ENCODE data around the gene IGLL5.
A peak's percentile ranks its signal among the peaks of the same experiment; 100 is the strongest.

Gene IGLL5

DNA sequence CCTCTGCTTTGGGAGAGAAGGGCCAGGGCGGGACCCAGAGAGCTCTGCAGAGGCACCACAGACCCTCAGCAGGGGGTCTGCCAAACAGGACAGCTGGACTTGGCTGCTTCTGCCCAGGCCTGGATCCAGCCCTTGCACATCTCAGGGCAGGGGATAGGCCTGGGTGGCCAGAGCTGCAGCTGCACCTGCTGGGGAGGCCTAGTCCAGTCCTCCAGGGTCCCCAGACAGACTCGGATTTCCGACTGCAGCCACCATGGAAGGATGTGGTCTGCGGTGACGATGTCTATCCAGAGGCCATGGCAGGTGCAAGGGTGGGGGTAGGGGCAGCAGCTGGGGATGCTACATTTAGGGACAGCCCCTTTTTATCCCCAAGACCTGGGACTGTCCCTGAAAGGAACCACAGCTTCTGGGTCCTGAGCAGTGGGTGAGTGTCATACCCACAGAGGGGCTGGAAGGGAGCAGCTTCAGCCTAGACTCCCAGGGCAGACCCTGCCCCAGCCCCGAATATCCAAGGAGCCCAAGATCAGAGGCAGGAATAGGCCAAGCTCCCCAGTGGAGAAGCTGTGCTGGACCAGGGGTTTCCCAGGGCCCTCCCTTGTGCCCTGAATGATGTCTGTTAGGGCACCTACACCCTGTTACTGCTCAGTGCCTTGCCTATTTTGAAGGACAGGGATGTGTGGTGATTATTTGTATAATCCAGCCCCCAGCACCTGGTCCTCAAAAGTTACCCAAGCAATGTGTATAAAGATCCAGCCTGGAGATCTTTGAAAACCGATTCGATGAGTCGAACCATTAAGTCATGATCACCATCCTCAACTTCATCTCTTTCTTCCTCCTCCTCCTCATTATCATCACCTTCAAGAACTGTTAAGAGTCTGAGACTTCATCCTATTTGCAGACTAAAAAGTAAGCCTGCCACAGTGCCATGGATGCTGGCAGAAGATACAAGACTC, 2.5 kb upstream of the IGLL5 start:
- H3K4me1 Mint-ChIP-seq = peaks cover 73 to 93% of the 10 kb centered on the region in 2 donors
- no peaks in the 10 kb centered on the region for H3K9me3 Mint-ChIP-seq
- ATAC-seq (replicated peaks) (peak; percentile 80 to 86), DNase-seq (peak; percentile 87)
- H3K27me3 Mint-ChIP-seq = peaks cover 0 to 8% of the 10 kb centered on the region in 2 donors
- peak overlapping the region; percentile 75 for H3K27ac Mint-ChIP-seq
- peak overlapping the region in 1 of 2 donors; percentile 49 for H3K4me3 Mint-ChIP-seq
- peaks cover 0 to 7% of the 10 kb centered on the region in 2 donors for H3K36me3 Mint-ChIP-seq

DNA sequence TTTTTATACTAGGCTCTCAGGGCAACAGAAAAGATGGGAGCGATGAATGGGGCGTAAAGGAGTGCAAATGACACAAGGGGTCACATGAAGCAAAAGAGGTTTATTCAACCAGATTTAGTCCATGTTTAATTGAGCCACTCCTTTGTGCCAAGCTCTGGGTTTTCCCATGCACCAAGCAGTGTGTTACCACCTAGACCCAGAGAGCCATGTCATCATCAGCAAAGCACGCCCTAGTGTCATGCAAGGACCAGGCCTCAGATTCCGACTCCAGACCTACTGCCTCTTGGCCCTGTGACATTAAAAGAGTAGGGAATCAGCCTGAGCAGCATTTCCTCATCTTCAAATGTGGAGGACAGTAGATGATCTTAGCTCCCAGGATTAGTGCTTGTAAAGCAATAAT, 1.1 kb upstream of the IGLL5 start:
- ATAC-seq (replicated peaks) (no peak), DNase-seq (no peak)
- Mint-ChIP-seq H3K36me3 (peaks cover 0 to 7% of the 10 kb centered on the region in 2 donors), H3K27ac (no peak overlapping the region), H3K4me1 (peaks cover 71 to 85% of the 10 kb centered on the region in 2 donors), H3K4me3 (no peak overlapping the region), H3K9me3 (no peaks in the 10 kb centered on the region), H3K27me3 (peaks cover 0 to 8% of the 10 kb centered on the region in 2 donors)

DNA sequence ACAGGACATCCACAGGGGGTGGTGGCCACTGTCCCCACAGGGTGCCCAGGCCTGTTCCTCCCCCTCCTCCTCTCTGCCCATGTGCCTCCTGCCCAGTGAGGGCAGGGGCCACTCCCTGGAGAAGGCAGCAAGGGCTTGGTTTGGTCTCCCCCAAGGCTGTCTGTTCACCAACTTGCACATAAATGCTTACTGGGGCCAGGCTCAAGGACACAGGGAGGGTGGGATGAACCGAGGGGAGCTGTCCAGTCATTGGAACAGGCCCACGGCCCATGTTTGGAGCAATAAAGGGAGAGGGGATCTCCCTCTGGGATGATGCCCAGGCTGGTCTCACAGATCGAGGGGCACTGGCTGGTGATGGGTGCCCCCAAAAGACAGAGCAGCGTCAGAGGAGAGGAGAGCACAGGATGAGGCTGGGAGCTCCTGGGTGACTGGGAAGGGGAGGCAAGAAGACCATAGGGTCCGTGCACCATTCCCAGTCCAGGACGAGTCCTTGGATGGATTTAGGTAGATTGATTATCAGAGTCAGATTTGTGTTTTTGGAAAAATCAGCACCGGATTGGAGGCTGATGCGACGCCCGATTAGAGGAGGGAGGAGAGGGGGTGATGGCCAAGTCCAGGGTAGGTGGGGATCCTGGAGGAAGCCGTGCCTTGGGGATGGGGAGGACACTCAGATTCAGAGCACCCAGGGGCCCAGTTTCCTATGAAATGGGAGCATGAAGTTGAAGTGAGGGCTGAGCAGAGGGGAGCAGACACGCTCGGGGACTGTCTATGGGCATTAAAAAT, 1.1 kb downstream of the IGLL5 start:
- Mint-ChIP-seq H3K9me3 (no peaks in the 10 kb centered on the region), H3K4me3 (peak overlapping the region; percentile 79 to 82), H3K27ac (peak overlapping the region; percentile 79), H3K27me3 (peaks cover 0 to 8% of the 10 kb centered on the region in 2 donors), H3K36me3 (peaks cover 0 to 7% of the 10 kb centered on the region in 2 donors), H3K4me1 (peaks cover 65 to 79% of the 10 kb centered on the region in 2 donors)
- no peak for ATAC-seq (replicated peaks)
- no peak for DNase-seq

DNA sequence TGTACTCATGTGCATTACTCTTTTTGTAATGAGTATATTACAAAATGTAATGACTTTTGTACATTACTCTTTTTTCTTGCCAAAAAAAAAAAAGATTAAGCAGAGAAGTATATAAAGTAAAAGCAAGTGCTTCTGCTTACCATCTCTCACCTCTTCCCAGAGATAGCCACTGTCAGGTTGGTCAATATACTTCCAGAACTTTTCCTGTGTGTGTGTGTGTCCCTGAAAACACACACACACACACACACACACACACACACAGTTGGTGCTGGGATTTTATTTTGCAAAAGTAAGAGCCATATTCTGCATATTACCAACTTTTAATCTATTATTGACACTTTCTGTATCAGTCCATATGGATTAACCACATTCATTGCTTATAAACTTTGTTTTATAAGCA, 2.5 kb downstream of the IGLL5 start:
- peaks cover 67 to 79% of the 10 kb centered on the region in 2 donors for H3K4me1 Mint-ChIP-seq
- H3K9me3 Mint-ChIP-seq = no peaks in the 10 kb centered on the region
- ATAC-seq (replicated peaks) (no peak), DNase-seq (no peak)
- H3K36me3 Mint-ChIP-seq = peaks cover 0 to 12% of the 10 kb centered on the region in 2 donors
- H3K27me3 Mint-ChIP-seq = peaks cover 0 to 8% of the 10 kb centered on the region in 2 donors
- peak overlapping the region; percentile 33 for H3K4me3 Mint-ChIP-seq
- no peak overlapping the region for H3K27ac Mint-ChIP-seq

DNA sequence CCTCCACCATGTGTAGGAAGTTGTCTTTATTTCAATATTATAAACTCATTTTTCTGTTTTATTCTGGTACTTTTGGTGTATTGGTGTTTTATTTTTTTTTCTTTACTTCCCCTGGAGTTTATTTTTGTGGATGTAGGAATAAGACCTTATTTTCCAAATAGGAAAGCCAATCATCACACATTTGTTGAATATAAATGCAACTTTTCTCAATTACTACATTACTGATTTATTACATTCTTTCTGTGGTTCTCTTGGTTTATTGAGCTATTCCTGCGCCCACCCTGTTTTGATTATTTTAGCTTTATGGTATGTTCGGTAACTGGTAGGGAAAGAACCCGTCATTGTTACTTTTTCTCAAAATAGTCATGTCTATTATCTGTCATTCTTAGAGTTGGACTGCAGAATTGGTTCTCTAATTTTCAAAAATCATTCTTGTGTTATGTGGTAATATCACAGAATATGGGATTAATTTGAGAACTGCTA, 3.6 kb downstream of the IGLL5 start:
- ATAC-seq (replicated peaks) = no peak
- DNase-seq = no peak
- peaks cover 0 to 8% of the 10 kb centered on the region in 2 donors for H3K27me3 Mint-ChIP-seq
- peaks cover 66 to 79% of the 10 kb centered on the region in 2 donors for H3K4me1 Mint-ChIP-seq
- peaks cover 4 to 16% of the 10 kb centered on the region in 2 donors for H3K36me3 Mint-ChIP-seq
- no peaks in the 10 kb centered on the region for H3K9me3 Mint-ChIP-seq
- H3K4me3 Mint-ChIP-seq = peak overlapping the region; percentile 43 to 61
- no peak overlapping the region for H3K27ac Mint-ChIP-seq

DNA sequence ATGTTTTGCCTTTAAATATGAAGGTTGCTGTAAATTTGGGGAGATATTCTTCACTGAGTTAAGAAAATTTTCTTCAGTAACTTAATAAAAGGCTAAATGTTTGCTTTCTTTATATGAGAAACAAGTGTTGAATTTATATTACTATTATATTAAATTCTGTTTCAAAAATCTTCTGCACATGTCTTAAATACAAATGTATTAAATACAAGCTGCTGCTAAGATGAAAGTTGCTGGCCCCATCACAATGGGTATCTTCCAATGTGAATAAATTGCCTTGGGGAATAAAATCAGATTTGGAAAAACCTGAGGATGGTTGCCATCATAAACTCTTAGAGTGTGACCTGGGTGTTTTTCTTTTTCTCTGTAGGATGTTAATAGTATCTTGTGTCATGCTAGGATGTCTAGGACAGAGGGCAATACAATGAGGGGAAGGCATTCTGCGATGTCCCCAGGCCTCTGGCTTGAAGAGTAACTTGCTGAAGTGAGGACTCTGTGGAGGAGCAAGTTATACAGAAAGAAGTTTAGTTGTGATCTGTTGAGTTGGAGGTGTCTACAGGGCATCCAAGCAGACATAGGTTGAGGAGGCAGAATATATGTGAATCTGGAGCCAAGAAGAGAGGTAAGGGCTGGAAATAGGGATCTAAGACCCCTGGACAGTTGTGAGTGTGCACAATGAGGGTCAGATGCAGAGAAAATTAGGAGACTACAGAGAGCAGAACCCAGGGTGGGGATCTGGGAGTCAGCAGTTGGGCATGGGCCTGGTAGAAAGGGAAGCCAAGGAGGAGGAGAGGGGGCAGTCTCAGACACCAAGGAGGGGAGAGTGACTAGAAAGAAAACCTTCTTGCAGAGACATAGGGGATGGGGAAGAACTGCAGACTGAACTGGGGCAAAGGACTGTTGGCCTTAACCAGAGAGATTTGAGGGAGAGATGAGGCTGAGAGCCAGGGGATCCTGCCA, 4.8 kb downstream of the IGLL5 start:
- DNase-seq = no peak
- peaks cover 68 to 79% of the 10 kb centered on the region in 2 donors for H3K4me1 Mint-ChIP-seq
- H3K4me3 Mint-ChIP-seq = peak overlapping the region; percentile 49 to 60
- peaks cover 4 to 16% of the 10 kb centered on the region in 2 donors for H3K36me3 Mint-ChIP-seq
- H3K9me3 Mint-ChIP-seq = no peaks in the 10 kb centered on the region
- no peak for ATAC-seq (replicated peaks)
- peaks cover 0 to 8% of the 10 kb centered on the region in 2 donors for H3K27me3 Mint-ChIP-seq
- peak overlapping the region; percentile 15 for H3K27ac Mint-ChIP-seq

DNA sequence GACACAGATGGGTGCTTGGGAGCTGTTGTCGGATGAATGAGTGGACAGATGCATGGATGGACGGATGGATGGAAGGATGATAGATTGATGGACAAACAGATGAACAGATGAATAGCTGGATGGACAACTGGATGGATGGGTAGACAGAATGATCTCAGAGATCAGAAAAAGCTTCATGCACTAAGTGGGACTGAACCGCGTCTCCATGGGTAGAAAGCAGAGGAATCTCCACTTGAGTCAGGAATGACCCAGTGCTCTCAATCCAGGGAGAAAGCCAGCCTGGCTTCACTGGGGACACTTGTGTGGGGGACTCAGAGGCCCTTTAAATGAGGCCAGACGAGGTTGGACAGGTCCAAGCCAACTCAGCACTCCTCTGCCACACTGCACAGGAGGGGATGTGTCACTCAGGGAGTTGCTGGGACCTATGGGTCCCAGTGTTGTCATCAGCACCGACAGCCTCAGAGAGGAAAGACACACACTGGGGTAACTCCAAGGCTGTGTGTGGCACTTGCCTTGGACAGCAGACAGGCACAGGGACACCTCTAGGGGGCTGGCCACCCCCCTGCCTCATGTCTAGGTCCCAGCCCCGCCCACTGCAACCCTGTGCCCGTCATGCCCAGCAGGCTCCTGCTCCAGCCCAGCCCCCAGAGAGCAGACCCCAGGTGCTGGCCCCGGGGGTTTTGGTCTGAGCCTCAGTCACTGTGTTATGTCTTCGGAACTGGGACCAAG, 5.6 kb downstream of the IGLL5 start:
- no peaks in the 10 kb centered on the region for H3K9me3 Mint-ChIP-seq
- ATAC-seq (replicated peaks) (peak; percentile 32 to 51), DNase-seq (no peak)
- H3K4me1 Mint-ChIP-seq = peaks cover 70 to 79% of the 10 kb centered on the region in 2 donors
- peak overlapping the region; percentile 94 for H3K27ac Mint-ChIP-seq
- peaks cover 0 to 8% of the 10 kb centered on the region in 2 donors for H3K27me3 Mint-ChIP-seq
- peaks cover 4 to 16% of the 10 kb centered on the region in 2 donors for H3K36me3 Mint-ChIP-seq
- H3K4me3 Mint-ChIP-seq = peak overlapping the region; percentile 60 to 68

DNA sequence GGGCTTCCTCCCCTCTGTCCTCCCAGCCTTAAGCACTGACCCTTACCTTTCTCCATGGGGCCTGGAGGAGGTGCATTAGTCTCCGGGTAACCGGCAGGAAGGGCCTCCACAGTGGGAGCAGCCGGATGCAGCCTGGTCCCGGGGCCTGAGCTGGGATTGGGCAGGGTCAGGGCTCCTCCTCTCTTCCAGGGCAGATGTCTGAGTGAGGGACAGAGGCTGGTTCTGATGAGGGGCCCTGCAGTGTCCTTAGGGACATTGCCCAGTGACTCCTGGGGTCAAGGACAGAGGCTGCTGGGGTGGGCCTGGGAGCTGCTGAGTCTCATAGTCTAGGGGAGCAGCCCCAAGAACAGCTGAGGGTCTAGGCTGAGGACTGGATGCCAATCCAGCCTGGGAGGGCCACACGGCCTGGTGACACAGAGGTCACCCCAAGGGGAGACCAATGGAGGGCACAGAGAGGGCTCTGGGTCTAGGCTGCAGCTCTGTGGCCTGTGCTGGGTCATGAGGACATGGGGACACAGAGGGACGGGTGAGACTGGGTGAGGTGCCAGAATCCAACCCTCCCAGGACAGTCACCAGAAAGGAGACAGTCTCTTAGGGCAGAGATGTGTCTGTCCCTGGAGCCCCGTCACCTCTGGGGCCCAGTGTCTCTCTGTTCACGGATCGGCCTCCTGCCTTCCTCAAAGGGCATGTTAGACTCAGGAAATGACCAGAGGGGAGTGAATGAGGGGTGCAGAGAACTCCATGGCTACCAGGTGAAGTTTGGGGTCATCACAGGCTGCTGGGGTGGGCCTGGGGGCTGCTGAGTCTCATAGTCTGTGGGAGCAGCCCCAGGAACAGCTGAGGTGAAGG, 6.5 kb downstream of the IGLL5 start:
- H3K27ac Mint-ChIP-seq = peak overlapping the region; percentile 94
- DNase-seq (no peak), ATAC-seq (replicated peaks) (peak; percentile 6 to 26)
- peak overlapping the region; percentile 60 to 68 for H3K4me3 Mint-ChIP-seq
- H3K36me3 Mint-ChIP-seq = peaks cover 4 to 11% of the 10 kb centered on the region in 2 donors
- peaks cover 0 to under 1% of the 10 kb centered on the region in 2 donors for H3K27me3 Mint-ChIP-seq
- H3K4me1 Mint-ChIP-seq = peaks cover 65 to 78% of the 10 kb centered on the region in 2 donors
- no peaks in the 10 kb centered on the region for H3K9me3 Mint-ChIP-seq

DNA sequence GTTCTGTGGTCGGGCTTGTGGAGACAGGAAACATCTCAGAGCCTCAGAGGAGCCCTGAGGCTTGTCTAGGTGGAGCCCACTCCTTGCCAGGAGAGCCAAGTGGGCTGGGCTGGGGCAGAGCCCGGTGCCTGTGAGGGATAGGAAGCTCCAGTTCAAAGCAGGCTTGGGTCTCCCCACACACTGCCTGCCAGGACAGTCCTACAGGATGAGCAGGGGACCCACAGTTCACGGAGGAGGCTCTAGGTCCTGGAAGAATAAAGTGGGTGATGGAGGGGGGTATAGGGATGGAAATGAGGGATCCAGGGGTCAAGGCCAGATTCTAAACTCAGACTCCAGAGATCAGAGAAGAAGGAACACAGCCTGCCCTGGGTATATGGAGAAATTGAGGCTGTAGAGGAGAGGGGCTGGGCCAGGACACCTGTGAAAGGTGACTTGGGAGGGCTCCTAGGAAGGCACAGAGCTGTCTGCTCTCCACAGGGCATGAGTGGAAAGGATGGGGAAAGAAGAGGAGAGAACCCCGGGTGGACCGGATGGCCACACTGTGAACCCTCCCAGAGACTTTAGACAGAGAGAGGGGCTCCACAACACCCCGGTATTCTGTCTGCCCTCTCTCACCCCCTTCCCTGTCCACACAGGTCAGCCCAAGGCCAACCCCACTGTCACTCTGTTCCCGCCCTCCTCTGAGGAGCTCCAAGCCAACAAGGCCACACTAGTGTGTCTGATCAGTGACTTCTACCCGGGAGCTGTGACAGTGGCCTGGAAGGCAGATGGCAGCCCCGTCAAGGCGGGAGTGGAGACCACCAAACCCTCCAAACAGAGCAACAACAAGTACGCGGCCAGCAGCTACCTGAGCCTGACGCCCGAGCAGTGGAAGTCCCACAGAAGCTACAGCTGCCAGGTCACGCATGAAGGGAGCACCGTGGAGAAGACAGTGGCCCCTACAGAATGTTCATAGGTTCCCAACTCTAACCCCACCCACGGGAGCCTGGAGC, 7.4 kb downstream of the IGLL5 start:
- peak overlapping the region; percentile 94 for H3K27ac Mint-ChIP-seq
- H3K4me3 Mint-ChIP-seq = peak overlapping the region; percentile 60 to 68
- ATAC-seq (replicated peaks) (peak; percentile 30 to 35), DNase-seq (no peak)
- H3K36me3 Mint-ChIP-seq = peaks cover 4 to 14% of the 10 kb centered on the region in 2 donors
- no peaks in the 10 kb centered on the region for H3K9me3 Mint-ChIP-seq
- peaks cover 68 to 75% of the 10 kb centered on the region in 2 donors for H3K4me1 Mint-ChIP-seq
- H3K27me3 Mint-ChIP-seq = no peaks in the 10 kb centered on the region

DNA sequence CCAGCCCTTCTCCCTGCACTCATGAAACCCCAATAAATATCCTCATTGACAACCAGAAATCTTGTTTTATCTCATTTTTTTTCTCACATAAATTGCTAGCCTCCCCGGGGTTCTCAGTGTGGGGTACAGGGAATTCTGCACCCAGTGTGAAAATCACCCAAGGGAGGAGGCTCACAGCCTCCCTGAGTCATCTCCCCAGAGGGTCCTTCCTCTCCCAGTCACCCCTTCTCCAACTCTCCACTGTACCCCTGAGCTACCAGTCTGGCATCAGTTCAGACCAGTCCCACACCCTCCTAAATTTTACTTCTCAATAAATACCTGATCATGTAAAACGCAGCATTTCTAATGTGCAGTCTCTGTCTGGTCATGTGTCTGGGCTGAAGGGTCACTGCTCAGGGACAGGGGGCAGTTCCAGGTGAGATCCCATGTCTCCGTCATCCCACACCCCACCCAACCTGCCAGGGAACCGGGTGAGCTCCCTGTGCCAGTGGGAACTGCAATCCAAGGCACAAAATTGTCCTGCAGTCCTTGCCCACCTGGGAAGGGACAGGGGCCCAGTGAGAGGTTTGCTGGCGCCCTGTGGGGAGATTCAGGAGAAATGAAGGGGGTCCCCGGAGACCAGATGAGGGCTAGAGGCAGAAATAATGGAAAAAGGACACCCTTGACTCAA, 8.3 kb downstream of the IGLL5 start:
- Mint-ChIP-seq H3K27ac (peak overlapping the region; percentile 20), H3K27me3 (no peaks in the 10 kb centered on the region), H3K4me3 (peak overlapping the region; percentile 60 to 68), H3K36me3 (peaks cover 6 to 14% of the 10 kb centered on the region in 2 donors), H3K9me3 (no peaks in the 10 kb centered on the region), H3K4me1 (peaks cover 69 to 80% of the 10 kb centered on the region in 2 donors)
- DNase-seq (no peak), ATAC-seq (replicated peaks) (no peak)

DNA sequence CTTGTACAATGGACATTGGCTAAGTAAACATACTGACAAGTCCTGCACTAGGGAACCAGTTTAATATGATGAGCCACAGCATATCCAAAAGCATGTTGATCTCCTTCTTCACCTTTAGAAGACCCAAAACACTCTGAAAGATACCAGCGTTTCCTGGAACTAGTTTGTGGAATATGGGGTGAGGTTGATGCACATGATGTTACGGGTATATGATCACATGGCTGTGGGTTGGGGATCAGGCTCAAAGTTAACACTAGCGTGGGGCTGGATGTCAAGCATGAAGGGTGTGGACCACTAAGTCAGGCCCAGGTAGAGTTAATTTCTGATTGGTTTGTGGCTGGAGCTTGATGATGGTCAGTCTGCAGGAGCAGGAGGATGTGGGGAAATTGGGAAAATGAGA, 9.0 kb downstream of the IGLL5 start:
- peak overlapping the region in 1 of 2 donors; percentile 28 for H3K4me3 Mint-ChIP-seq
- H3K9me3 Mint-ChIP-seq = no peaks in the 10 kb centered on the region
- H3K36me3 Mint-ChIP-seq = peaks cover 9 to 18% of the 10 kb centered on the region in 2 donors
- DNase-seq (no peak), ATAC-seq (replicated peaks) (no peak)
- H3K27me3 Mint-ChIP-seq = no peaks in the 10 kb centered on the region
- peak overlapping the region; percentile 48 for H3K27ac Mint-ChIP-seq
- H3K4me1 Mint-ChIP-seq = peaks cover 68 to 81% of the 10 kb centered on the region in 2 donors

All from stimulated activated naive B cell treated with anti-CD40 and anti-IgM and Interleukin-4, amounts not matched to agents 10 μg/mL and 1 μg/mL and 100 μg/mL, for 72 hours (primary cell).